Measurements from ENCODE around the gene SPTB. TPM values are rescaled to one million over a fixed set of nuclear protein-coding genes. Genes with fewer than 3 reads are reported as not detected.

SPTB gene
- total and polyA plus RNA-seq, 9 of the 15 experiments (the other 6 are each of a cell fraction or from before 2014, with no cell fraction given) = 0.21 to 45.9 (median 11.7) TPM

- TF ChIP-seq PRDM10 (IDR thresholded peaks at IDR 0.05; ENCODE audit: partially characterized antibody) = no peak
Measured at GRCh38 chr14:64721391-64721791, 158.3 kb downstream of the SPTB start (continued).

- ATAC-seq (no peak), FAIRE-seq (no peak), DNase-seq (ENCODE audit: extremely low read depth in 1 of 4, low spot score in 3 of 4) (no peak)
- intact Hi-C loops (cut with micrococcal nuclease) (no loop called here), in situ Hi-C loops (cut with MboI) (no loop called here)
- WGBS (ENCODE audit: insufficient coverage, low coverage, missing lambda C conversion rate) = 0% methylated on average over 7 of the region's 7 CpGs
- BruUV-seq (replicated peaks) = no TSS peak
- Histone ChIP-seq H3K27me3 (ENCODE audit: control insufficient read depth in 2 of 2, insufficient read depth in 2 of 2, low read length in 2 of 2) (peaks cover 2 to 46% of the 10 kb centered on the region in 2 experiments; a peak in 4 of 5 replicates), H2AFZ (ENCODE audit: low read depth, low read length) (no peak overlapping the region), H3K79me2 (ENCODE audit: control insufficient read depth, insufficient read depth, low read length) (no peaks in the 10 kb centered on the region), H3K9ac (ENCODE audit: insufficient read depth in 1 of 2, low read depth in 2 of 2, low read length in 2 of 2) (no peak overlapping the region), H3K9me1 (ENCODE audit: control insufficient read depth, insufficient read depth, low read length) (no peaks in the 10 kb centered on the region), H3K4me2 (ENCODE audit: insufficient read depth, low read length) (no peak overlapping the region), H4K20me1 (replicated peaks; ENCODE audit: control insufficient read depth, insufficient read depth, low read length) (no peaks in the 10 kb centered on the region), H3K4me3 (no peak overlapping the region), H3K27ac (ENCODE audit: extremely low read depth, low read depth, low read length) (no peak overlapping the region), H3K4me1 (replicated peaks in 1 of 2; ENCODE audit: control insufficient read depth in 2 of 2, insufficient read depth in 2 of 2, low read length in 2 of 2) (no peaks in the 10 kb centered on the region; a peak in 1 of 5 replicates), H3K36me3 (ENCODE audit: control insufficient read depth, insufficient read depth, low read length) (no peaks in the 10 kb centered on the region), H3K9me3 (replicated peaks; ENCODE audit: control insufficient read depth, insufficient read depth, low read depth, low read length) (no peaks in the 10 kb centered on the region)
- ChIA-PET CTCF (ENCODE audit: low intra/inter-chr PET ratio) (no interaction called here), POLR2A (no interaction called here)
- peak in 1 of 3 experiments; percentile 16 for TF ChIP-seq YY1 (IDR thresholded peaks at IDR 0.05; ENCODE audit: borderline replicate concordance in 1 of 3, control insufficient read depth in 1 of 3, extremely low read depth in 1 of 3, insufficient read depth in 3 of 3, insufficient read length in 1 of 3, insufficient replicate concordance in 2 of 3, low read depth in 1 of 3, low read length in 2 of 3)
- no peak for TF ChIP-seq ERF (CRISPR knock-in tag; IDR thresholded peaks at IDR 0.05)
- peak; percentile 27; the same call in 1 of the 2 replicates for TF ChIP-seq ATF3 (IDR thresholded peaks at IDR 0.05)
- no peak for TF ChIP-seq ATF3 (CRISPR knock-in tag; conservative IDR thresholded peaks at IDR 0.05)
- no peak for TF ChIP-seq NR0B1 (IDR thresholded peaks at IDR 0.05; ENCODE audit: partially characterized antibody)
- TF ChIP-seq MLX (CRISPR knock-in tag; conservative IDR thresholded peaks at IDR 0.05) = no peak
- TF ChIP-seq JUND (IDR thresholded peaks at IDR 0.05; ENCODE audit: borderline replicate concordance, low read depth, low read length) = 0 out of 2 replicates have a peak, but pooled peaks have one; percentile 7
- no peak for TF ChIP-seq JUND (tag; IDR thresholded peaks at IDR 0.05; ENCODE audit: borderline replicate concordance, low read depth, low read length)
Measured at GRCh38 chr14:64720131-64720576, 159.6 kb downstream of the SPTB start.

All from K562 (cell line).